HL-60 (cell line): Measurements from ENCODE around the gene GNB4.

Experiments
- DNase-seq, 2 experiments: peaks; one replicate each; pipeline ENCODE4 v3.0.0-alpha.2; 2010 to 2020; ENCODE audit warnings: low read depth in 1 of 2, low spot score in 1 of 2
- H3K27ac ChIP-seq: fragments of 250-450 bp; sonication (Bioruptor Pico); replicated peaks from 2 replicates; pipeline ENCODE4 v1.5.1; 2020; ENCODE audit warnings: mild to moderate bottlenecking, moderate library complexity
- H3K27me3 ChIP-seq: fragments of 250-450 bp; sonication (Bioruptor Pico); 2 replicates; pipeline ENCODE4 v1.5.1; 2021; ENCODE audit warnings: mild to moderate bottlenecking, moderate library complexity; ENCODE audit not compliant: insufficient read depth, poor library complexity, severe bottlenecking
- H3K4me3 ChIP-seq: replicated peaks from 2 replicates; pipeline ENCODE4 v1.5.1; 2011; ENCODE audit warnings: mild to moderate bottlenecking, control low read depth, low read length; ENCODE audit not compliant: insufficient read depth
- CTCF ChIP-seq: IDR thresholded peaks from one replicate; pipeline ENCODE4 v1.5.1; 2011; ENCODE audit warnings: low read length, control low read depth, inconsistent platforms; ENCODE audit not compliant: insufficient read depth
- GABPA ChIP-seq: IDR thresholded peaks from 2 replicates; pipeline ENCODE4 v1.6.1; 2012; ENCODE audit warnings: low read depth
- POLR2AphosphoS5 ChIP-seq: IDR thresholded peaks from 2 replicates; pipeline ENCODE4 v1.6.1; 2012; ENCODE audit warnings: low read depth
- REST ChIP-seq: IDR thresholded peaks from 2 replicates; pipeline ENCODE4 v1.6.1; 2012; ENCODE audit warnings: low read depth; ENCODE audit not compliant: insufficient replicate concordance
- SPI1 ChIP-seq: IDR thresholded peaks from 2 replicates; pipeline ENCODE4 v1.6.1; 2012; ENCODE audit warnings: low read depth, mild to moderate bottlenecking, borderline replicate concordance

The GNB4 gene

DNA sequence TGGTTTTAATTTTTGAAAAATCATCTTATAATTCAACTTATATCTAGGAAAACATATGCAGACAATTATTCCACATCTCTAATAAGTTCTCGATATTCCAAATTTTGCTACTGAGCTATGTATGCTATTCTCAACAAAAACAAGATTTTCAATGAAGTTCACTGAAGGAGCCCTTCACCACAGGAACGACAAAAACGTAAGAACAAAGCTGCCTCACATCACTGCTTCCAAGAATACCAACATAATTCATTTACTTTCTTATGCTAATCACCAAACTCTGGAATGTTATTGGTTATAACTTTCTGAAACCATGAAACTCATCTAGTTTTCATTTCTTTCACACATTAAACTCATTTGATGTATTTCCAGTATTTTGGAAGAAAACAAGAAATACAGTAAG lies 49.7 kb downstream of the GNB4 start:
- H3K27me3 ChIP-seq: no peaks in the 10 kb centered on the region
- TF ChIP-seq POLR2AphosphoS5 (no peak), CTCF (no peak), SPI1 (no peak), GABPA (no peak), REST (no peak)
- no peak overlapping the region for H3K4me3 ChIP-seq
- no peak for DNase-seq
- no peak overlapping the region for H3K27ac ChIP-seq

GRCh38 chr3:179398574-179399231 lies 52.6 kb downstream of the GNB4 start:
- Histone ChIP-seq H3K4me3 (no peak overlapping the region), H3K27me3 (no peaks in the 10 kb centered on the region), H3K27ac (no peak overlapping the region)
- no peak for TF ChIP-seq REST
- no peak for TF ChIP-seq GABPA
- TF ChIP-seq CTCF: no peak
- no peak for TF ChIP-seq SPI1
- TF ChIP-seq POLR2AphosphoS5: no peak
- DNase-seq: no peak

GRCh38 chr3:179391906-179392305 lies 59.4 kb downstream of the GNB4 start:
- no peak for DNase-seq

More at GRCh38 chr3:179391906-179392305, 59.4 kb downstream of the GNB4 start:
- Histone ChIP-seq H3K4me3 (no peak overlapping the region), H3K27me3 (no peaks in the 10 kb centered on the region), H3K27ac (no peak overlapping the region)
- TF ChIP-seq CTCF: no peak
- TF ChIP-seq REST: no peak
- no peak for TF ChIP-seq SPI1
- no peak for TF ChIP-seq GABPA
- no peak for TF ChIP-seq POLR2AphosphoS5
